SJSA1 (cell line): ENCODE results near the gene BBS12. TPM values are rescaled to one million over a fixed set of nuclear protein-coding genes. Genes with fewer than 3 reads are reported as not detected.
"Not testable (repeated sequence)": the region's sequence is repeated elsewhere in the genome, so short reads cannot be mapped to it uniquely, and the experiment has no call there.

Experiments
- DNase-seq, 2 experiments: peaks; one replicate each; pipeline ENCODE4 v3.0.0-alpha.2; 2015 to 2020; ENCODE audit warnings: low spot score in 2 of 2, low read depth in 1 of 2
- H3K27ac ChIP-seq: fragments of 250-450 bp; sonication (Bioruptor Pico); 2 replicates; pipeline ENCODE4 v1.5.1; 2020; ENCODE audit warnings: mild to moderate bottlenecking, moderate library complexity
- H3K27me3 ChIP-seq: fragments of 250-450 bp; sonication (Bioruptor Pico); replicated peaks from 2 replicates; pipeline ENCODE4 v1.5.1; 2020; ENCODE audit warnings: mild to moderate bottlenecking, moderate library complexity
- H3K36me3 ChIP-seq: fragments of 250-450 bp; sonication (Bioruptor Pico); 2 replicates; pipeline ENCODE4 v1.5.1; 2020; ENCODE audit warnings: mild to moderate bottlenecking
- H3K4me1 ChIP-seq: fragments of 250-450 bp; sonication (Bioruptor Pico); replicated peaks from 2 replicates; pipeline ENCODE4 v1.6.1; 2021; ENCODE audit warnings: mild to moderate bottlenecking
- H3K4me3 ChIP-seq: fragments of 250-450 bp; sonication (Bioruptor Pico); 2 replicates; pipeline ENCODE4 v1.5.1; 2020; ENCODE audit warnings: mild to moderate bottlenecking
- H3K9me3 ChIP-seq: fragments of 250-450 bp; sonication (Bioruptor Pico); replicated peaks from 2 replicates; pipeline ENCODE4 v1.5.1; 2020; ENCODE audit warnings: mild to moderate bottlenecking
- total RNA-seq: library from RNA; depleted of rRNA; stranded (reverse); fragments of >200 nt; shearing (Covaris generic); gene quantifications from 2 replicates; pipeline ENCODE4 v1.2.3, GENCODE V29; 2014; rRNA removed

The BBS12 gene
- total RNA-seq, 1 experiment from 2014 or later: 3.3 TPM

- H3K4me3 ChIP-seq: peak overlapping the region; percentile 21
Measured at GRCh38 chr4:122783301-122784215, 51.1 kb downstream of the BBS12 start.

GRCh38 chr4:122784261-122784660, 51.8 kb downstream of the BBS12 start:
- Histone ChIP-seq H3K27ac (peak overlapping the region; percentile 92), H3K9me3 (no peaks in the 10 kb centered on the region), H3K4me1 (peaks cover 42% of the 10 kb centered on the region), H3K4me3 (no peak overlapping the region), H3K36me3 (no peaks in the 10 kb centered on the region), H3K27me3 (no peaks in the 10 kb centered on the region)
- no peak for DNase-seq

More at GRCh38 chr4:122783301-122784215, 51.1 kb downstream of the BBS12 start:
- Histone ChIP-seq H3K27me3 (no peaks in the 10 kb centered on the region), H3K36me3 (no peaks in the 10 kb centered on the region), H3K27ac (peak overlapping the region; percentile 92), H3K4me1 (peaks cover 44% of the 10 kb centered on the region), H3K9me3 (no peaks in the 10 kb centered on the region)
- peak; percentile 94 to 96 for DNase-seq

DNA sequence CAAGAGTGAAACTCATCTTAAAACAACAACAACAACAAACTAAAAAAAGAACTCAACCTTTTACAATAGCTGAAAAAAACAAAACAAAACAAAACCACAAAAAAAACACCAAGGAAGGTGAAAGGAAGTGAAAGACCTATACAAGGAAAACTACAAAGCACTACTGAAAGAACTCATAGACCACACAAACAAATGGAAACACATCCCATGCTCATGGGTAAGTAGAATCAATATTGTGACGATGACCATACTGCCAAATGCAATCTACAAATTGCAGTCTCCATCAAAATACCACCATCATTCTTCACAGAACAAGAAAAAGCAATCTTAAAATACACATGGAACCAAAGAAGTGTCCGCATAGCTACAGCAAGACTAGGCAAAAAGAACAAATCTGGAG, 52.6 kb downstream of the BBS12 start:
- DNase-seq: no peak
- H3K27ac ChIP-seq: no peak overlapping the region; the same call in 1 of the 2 replicates
- H3K4me1 ChIP-seq: peaks cover 42% of the 10 kb centered on the region
- H3K4me3 ChIP-seq: no peak overlapping the region
- no peaks in the 10 kb centered on the region for H3K27me3 ChIP-seq
- H3K9me3 ChIP-seq: no peaks in the 10 kb centered on the region
- H3K36me3 ChIP-seq: no peaks in the 10 kb centered on the region

- H3K4me1 ChIP-seq: peaks cover 38% of the 10 kb centered on the region
- not testable (repeated sequence) for DNase-seq, H3K27ac ChIP-seq, H3K27me3 ChIP-seq, H3K36me3 ChIP-seq, H3K4me3 ChIP-seq, H3K9me3 ChIP-seq
Measured at GRCh38 chr4:122786296-122786695, 53.8 kb downstream of the BBS12 start.

GRCh38 chr4:122786920-122787319, 54.4 kb downstream of the BBS12 start:
- H3K4me1 ChIP-seq: peaks cover 31% of the 10 kb centered on the region
- not testable (repeated sequence) for H3K27me3 ChIP-seq, H3K9me3 ChIP-seq, DNase-seq, H3K27ac ChIP-seq, H3K36me3 ChIP-seq, H3K4me3 ChIP-seq

DNA sequence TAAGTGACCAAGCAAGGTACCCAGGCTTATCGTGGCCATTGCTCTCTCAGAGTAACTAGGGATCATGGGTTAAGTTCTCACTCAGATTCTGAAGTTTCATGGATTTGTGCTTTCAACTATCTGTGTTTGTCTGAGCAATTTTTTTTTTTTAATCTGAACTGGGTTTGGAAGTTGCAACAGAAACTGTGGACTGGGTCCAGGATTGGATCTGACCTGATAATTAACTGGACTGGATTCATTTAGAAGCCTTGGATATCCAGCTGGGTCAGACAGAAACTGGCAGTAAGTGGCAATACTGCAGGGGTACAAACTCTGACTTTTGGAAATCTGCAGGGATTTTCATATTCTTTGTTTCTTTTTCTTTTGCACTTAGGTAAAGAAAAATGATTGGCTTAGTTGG, 55.4 kb downstream of the BBS12 start:
- no peak for DNase-seq
- H3K27me3 ChIP-seq: no peaks in the 10 kb centered on the region
- H3K36me3 ChIP-seq: no peaks in the 10 kb centered on the region
- no peak overlapping the region for H3K4me3 ChIP-seq
- no peak overlapping the region for H3K27ac ChIP-seq
- H3K9me3 ChIP-seq: no peaks in the 10 kb centered on the region
- H3K4me1 ChIP-seq: peaks cover 21% of the 10 kb centered on the region

DNA sequence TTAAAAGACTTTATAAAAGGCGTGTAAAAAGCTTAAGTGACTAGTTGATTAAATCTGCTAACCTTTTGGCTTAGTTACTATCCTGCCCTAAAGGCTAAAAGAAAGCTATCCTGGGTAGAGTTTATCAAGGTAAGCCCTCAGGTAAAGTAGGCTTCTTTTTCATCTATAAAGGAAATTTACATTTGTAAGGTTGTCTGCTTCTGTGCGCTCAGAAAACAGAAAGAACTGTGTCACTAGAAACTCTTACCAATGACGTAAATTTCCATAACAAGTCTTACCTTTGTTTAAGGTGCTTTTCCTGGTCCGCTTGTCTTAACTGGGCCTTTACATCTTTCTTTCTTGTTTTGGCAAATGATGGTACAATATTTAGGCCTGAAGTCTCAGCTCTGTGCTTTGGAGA, 56.4 kb downstream of the BBS12 start:
- Histone ChIP-seq H3K9me3 (no peaks in the 10 kb centered on the region), H3K36me3 (no peaks in the 10 kb centered on the region), H3K27ac (no peak overlapping the region), H3K4me3 (no peak overlapping the region), H3K27me3 (no peaks in the 10 kb centered on the region), H3K4me1 (peaks cover 15% of the 10 kb centered on the region)
- no peak for DNase-seq

DNA sequence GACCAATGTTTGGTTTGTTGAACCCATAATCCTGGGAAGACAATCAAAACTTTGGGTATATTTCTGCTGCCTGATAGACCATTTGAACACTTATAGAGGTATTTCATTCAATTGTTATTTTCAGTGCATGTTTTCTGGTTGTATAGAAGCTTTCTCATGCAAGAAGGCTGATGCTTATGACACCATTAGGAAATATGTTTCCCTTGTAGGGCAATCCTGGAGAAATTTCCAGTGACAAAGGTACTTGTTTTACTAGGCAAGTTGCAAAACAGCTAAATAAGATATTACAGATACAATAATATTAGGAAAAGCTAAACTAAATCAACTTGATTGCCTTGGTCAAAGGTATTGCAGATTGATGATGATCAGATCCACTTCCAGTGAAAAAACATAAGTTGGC, 61.3 kb downstream of the BBS12 start:
- no peaks in the 10 kb centered on the region for H3K27me3 ChIP-seq
- no peak overlapping the region for H3K4me3 ChIP-seq
- no peaks in the 10 kb centered on the region for H3K36me3 ChIP-seq
- peaks cover 23% of the 10 kb centered on the region for H3K4me1 ChIP-seq
- no peaks in the 10 kb centered on the region for H3K9me3 ChIP-seq
- no peak overlapping the region for H3K27ac ChIP-seq
- DNase-seq: no peak

Other genes starting within 250 kb of the BBS12 start
- not detected in 2 replicates for gene IL21, start 111.6 kb upstream of the BBS12 start, total RNA-seq
- 34.9 and 42.9 TPM in 2 replicates for gene FGF2, start 94.1 kb downstream of the BBS12 start, total RNA-seq
- gene NUDT6, start 189.9 kb downstream of the BBS12 start, total RNA-seq: 11.1 and 13.7 TPM in 2 replicates